ENCODE data around the gene CYFIP2.

DNA sequence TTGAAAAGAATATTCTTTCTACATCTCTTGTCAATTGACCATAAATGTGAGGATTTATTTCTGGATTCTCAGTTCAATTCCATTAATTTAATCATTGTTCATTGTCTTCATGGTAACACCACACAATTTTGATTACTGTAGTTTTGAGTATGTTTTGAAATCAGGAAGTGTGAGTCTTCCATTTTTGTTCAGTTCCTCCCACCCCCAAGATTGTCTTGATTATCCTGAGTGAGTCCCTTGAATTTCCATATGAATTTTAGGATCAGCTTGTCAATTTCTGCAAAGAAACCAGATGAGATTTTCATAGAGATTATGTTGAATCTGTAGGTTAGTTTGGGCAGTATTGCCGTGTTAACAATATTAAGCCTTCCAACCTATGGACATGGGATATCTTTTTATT lies 9.5 kb downstream of the CYFIP2 start:
- TF ChIP-seq, protein P1, sequence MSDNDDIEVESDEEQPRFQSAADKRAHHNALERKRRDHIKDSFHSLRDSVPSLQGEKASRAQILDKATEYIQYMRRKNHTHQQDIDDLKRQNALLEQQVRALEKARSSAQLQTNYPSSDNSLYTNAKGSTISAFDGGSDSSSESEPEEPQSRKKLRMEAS (IDR thresholded peaks at IDR 0.05), result no peak
- TF ChIP-seq, protein P2, sequence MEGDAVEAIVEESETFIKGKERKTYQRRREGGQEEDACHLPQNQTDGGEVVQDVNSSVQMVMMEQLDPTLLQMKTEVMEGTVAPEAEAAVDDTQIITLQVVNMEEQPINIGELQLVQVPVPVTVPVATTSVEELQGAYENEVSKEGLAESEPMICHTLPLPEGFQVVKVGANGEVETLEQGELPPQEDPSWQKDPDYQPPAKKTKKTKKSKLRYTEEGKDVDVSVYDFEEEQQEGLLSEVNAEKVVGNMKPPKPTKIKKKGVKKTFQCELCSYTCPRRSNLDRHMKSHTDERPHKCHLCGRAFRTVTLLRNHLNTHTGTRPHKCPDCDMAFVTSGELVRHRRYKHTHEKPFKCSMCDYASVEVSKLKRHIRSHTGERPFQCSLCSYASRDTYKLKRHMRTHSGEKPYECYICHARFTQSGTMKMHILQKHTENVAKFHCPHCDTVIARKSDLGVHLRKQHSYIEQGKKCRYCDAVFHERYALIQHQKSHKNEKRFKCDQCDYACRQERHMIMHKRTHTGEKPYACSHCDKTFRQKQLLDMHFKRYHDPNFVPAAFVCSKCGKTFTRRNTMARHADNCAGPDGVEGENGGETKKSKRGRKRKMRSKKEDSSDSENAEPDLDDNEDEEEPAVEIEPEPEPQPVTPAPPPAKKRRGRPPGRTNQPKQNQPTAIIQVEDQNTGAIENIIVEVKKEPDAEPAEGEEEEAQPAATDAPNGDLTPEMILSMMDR (IDR thresholded peaks at IDR 0.05 in 2 of 3, conservative IDR thresholded peaks at IDR 0.05 in 1 of 3; ENCODE audit: borderline replicate concordance in 1 of 3, insufficient read depth in 1 of 3, low read depth in 2 of 3, low read length in 2 of 3), result no peak
- TF ChIP-seq POLR2A (IDR thresholded peaks at IDR 0.05; ENCODE audit: borderline replicate concordance, extremely low read depth, insufficient read depth, insufficient read length), result no peak
- no peak for TF ChIP-seq EGR1 (IDR thresholded peaks at IDR 0.05; ENCODE audit: low read depth)
- no peak for TF ChIP-seq YY1 (IDR thresholded peaks at IDR 0.05; ENCODE audit: extremely low read depth, insufficient replicate concordance, low read depth, low read length)
- TF ChIP-seq, protein P3, sequence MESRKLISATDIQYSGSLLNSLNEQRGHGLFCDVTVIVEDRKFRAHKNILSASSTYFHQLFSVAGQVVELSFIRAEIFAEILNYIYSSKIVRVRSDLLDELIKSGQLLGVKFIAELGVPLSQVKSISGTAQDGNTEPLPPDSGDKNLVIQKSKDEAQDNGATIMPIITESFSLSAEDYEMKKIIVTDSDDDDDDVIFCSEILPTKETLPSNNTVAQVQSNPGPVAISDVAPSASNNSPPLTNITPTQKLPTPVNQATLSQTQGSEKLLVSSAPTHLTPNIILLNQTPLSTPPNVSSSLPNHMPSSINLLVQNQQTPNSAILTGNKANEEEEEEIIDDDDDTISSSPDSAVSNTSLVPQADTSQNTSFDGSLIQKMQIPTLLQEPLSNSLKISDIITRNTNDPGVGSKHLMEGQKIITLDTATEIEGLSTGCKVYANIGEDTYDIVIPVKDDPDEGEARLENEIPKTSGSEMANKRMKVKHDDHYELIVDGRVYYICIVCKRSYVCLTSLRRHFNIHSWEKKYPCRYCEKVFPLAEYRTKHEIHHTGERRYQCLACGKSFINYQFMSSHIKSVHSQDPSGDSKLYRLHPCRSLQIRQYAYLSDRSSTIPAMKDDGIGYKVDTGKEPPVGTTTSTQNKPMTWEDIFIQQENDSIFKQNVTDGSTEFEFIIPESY (IDR thresholded peaks at IDR 0.05; ENCODE audit: extremely low read depth, insufficient replicate concordance, low read length), result no peak
- TF ChIP-seq EZH2 (IDR thresholded peaks at IDR 0.05), result no peak
- no peak for TF ChIP-seq JUND (IDR thresholded peaks at IDR 0.05)
- TF ChIP-seq EZH2phosphoT487 (IDR thresholded peaks at IDR 0.05; ENCODE audit: borderline replicate concordance), result no peak
- no peak for TF ChIP-seq RAD21 (IDR thresholded peaks at IDR 0.05; ENCODE audit: low read depth)
- no peak for TF ChIP-seq FOSL1 (IDR thresholded peaks at IDR 0.05; ENCODE audit: low read depth)
- TF ChIP-seq POLR2AphosphoS5 (IDR thresholded peaks at IDR 0.05; ENCODE audit: low read depth, low read length), result no peak
- TF ChIP-seq ZNF274 (IDR thresholded peaks at IDR 0.05; ENCODE audit: low read depth, low read length), result no peak
- TF ChIP-seq SP1 (IDR thresholded peaks at IDR 0.05; ENCODE audit: low read depth), result no peak

All from HCT116 (cell line).